NOMO-1 treated with DMSO at 0.1 percent for 48 hours (cell line): Measurements from ENCODE around the gene PDCD7.

ENCODE experiments used
- DNase-seq: peaks from one replicate; lab custom pipeline; 2025; ENCODE audit not compliant: unreplicated experiment; lab: John Stamatoyannopoulos, UW

Gene PDCD7

GRCh38 chr15:65092911-65093792 lies 40.5 kb downstream of the PDCD7 start:
- DNase-seq = no peak

GRCh38 chr15:65091946-65092770 lies 41.5 kb downstream of the PDCD7 start:
- DNase-seq = no peak

- DNase-seq = no peak
Measured at GRCh38 chr15:65089206-65089824, 44.3 kb downstream of the PDCD7 start.

DNA sequence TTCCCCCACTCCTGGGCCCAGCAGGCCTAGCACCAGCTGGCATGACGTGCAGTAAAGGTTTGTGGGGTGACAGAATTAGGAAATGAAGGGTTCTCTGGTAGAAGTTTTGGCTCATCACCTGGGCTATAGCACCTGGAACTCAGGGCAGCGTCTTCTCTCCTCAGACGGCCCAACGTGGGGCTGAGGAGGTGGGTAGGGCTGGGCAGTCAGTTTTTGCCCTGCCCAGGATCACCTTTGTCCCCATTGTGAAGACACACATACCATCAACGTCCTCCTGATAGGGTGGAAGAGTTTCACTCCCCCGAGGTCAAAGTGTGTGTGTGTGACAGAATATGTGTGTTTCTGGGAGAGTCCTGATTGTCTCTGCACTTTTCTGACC lies 45.0 kb downstream of the PDCD7 start:
- no peak for DNase-seq

GRCh38 chr15:65087873-65088642 lies 45.5 kb downstream of the PDCD7 start:
- DNase-seq = no peak

- no peak for DNase-seq
Measured at GRCh38 chr15:65087411-65087810, 46.2 kb downstream of the PDCD7 start.

GRCh38 chr15:65086680-65087111 lies 46.9 kb downstream of the PDCD7 start:
- no peak for DNase-seq

GRCh38 chr15:65085990-65086679 lies 47.5 kb downstream of the PDCD7 start:
- peak; percentile 9 for DNase-seq

DNA sequence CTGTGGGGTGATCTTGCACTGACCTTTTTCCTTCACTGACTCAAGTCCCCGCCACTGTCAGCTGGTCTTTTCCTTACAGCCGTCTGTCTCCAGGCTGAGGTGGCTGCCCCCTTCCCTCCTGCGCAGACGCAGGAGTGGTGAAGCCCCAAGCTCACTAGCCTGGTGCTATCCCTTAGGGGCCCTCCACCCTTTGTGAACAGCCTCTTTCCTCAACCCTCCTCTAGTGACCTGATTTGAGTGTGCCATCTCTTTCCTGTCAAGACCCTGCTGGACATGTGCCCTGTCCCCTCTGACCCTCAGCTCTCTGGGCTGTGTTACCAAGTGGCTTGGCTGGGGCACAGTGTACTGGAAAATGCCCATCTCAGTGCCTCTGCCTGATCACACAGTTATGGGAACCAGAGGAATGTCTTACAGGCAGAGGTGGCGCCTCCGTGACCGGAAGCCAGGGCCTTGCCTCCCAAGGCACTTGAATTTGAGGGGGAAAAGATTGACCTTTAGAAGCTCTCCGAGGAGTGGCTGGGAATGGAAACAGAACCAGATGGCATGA lies 48.3 kb downstream of the PDCD7 start:
- no peak for DNase-seq

- DNase-seq = no peak
Measured at GRCh38 chr15:65084500-65085206, 49.0 kb downstream of the PDCD7 start.

DNA sequence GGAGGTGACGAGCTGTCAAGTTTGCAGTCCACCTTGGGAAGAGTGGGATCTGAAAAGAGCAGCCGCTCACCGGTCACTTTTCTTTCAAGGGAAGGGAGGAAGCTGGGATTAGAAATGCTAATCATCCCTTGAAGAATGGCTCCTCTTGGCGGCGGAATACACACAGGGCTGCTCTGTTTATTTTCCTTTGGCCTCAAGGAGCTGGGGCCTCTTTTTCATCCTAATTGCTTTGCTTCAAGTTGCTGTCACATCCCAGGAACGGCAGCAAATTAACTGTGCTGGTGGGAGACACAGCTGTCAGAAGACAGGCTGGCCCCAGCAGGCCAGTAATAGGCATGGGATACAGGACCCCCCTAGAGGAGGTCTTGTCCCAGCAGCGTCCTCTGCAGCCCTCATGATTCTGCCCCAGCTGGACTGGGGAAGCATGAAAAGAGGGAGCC lies 50.3 kb downstream of the PDCD7 start:
- no peak for DNase-seq

- no peak for DNase-seq
Measured at GRCh38 chr15:65082303-65082953, 51.2 kb downstream of the PDCD7 start.

DNA sequence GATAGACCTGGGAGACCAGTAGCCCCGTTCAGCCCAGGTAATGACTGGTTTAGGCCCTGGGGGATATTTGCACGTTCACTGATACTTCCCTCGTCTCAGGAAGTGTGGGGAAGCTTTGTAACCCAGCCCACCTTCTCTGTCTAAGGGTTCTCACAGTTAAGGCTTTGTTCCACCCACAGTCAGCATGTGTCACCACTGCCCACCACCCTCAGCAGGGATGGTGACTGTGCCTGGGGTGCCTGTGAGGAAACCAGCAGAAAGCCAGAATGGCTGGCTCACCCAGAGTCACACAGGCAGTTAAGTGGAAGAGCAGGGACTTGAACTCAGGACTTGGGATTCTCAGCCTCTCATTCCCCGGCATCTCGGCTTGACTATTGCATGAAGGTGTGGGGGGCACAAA lies 51.9 kb downstream of the PDCD7 start:
- DNase-seq = no peak

DNA sequence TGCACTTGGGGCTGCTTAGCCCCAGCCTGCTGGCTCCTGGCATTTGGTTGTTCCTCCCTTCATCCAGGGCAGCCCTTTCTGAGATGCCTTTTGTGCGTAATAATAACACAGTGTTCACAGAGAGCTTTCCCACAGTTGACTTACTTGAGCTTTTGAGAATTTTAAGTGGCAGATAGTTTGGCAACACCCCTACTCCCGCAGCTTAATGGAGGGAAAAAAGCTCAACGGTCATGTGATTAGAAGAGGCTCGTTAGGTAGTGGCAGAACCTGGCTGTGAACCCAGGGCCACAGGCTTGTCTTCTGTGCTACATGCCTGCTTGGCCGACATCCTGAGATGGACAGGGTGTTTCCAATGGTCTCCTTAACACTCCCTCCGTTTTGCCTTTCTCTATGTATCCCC lies 52.3 kb downstream of the PDCD7 start:
- no peak for DNase-seq

- no peak for DNase-seq
Measured at GRCh38 chr15:65079580-65079979, 54.0 kb downstream of the PDCD7 start.

DNA sequence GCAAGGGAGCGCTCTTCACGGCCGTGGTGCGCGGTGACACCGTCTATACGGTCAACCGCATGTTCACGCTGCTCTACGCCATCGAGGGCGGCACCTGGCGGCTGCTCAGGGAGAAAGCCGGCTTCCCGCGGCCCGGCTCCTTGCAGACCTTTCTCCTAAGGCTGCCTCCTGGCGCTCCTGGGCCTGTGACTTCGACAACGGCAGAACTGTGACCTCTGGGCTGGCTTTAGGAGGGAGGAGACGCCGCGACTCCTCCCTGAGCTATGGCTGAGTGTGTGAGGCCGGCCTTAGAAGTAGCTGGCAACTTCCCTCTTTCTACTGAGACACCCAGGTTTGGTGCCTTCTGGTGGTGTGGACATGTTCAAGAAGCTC lies 55.6 kb downstream of the PDCD7 start:
- DNase-seq = peak; percentile 25

GRCh38 chr15:65077291-65077980 lies 56.2 kb downstream of the PDCD7 start:
- DNase-seq = no peak
